VCaP (cell line): ENCODE results near the gene NTMT1.

ENCODE experiments used
- H3K27ac ChIP-seq: fragments of 450-650 bp; 2 replicates; pipeline ENCODE4 v1.5.1; 2017
- CTCF ChIP-seq: fragments of 450-650 bp; conservative IDR thresholded peaks from 2 replicates; pipeline ENCODE4 v1.5.1; 2017; ENCODE audit warnings: mild to moderate bottlenecking, moderate library complexity

Gene NTMT1

GRCh38 chr9:129620669-129621295, 5.2 kb upstream of the NTMT1 start, which contains the start of gene C9orf50:
Gene C9orf50 (minus strand): TSS chr9:129621101. CDS start chr9:129620574, 527 bp downstream.
- no peak for TF ChIP-seq CTCF
- H3K27ac ChIP-seq, result peak within 1 kb of the TSS; percentile 32; the same call in 1 of the 2 replicates

GRCh38 chr9:129623331-129623730, 2.6 kb upstream of the NTMT1 start:
- H3K27ac ChIP-seq, result no peak overlapping the region
- TF ChIP-seq CTCF, result no peak

GRCh38 chr9:129624168-129624759, 1.7 kb upstream of the NTMT1 start:
- TF ChIP-seq CTCF, result peak; percentile 93
- peak overlapping the region; percentile 91; the same call in 1 of the 2 replicates for H3K27ac ChIP-seq

- peak overlapping the region; percentile 91 for H3K27ac ChIP-seq
- no peak for TF ChIP-seq CTCF
Observed at GRCh38 chr9:129624947-129625346, 1.0 kb upstream of the NTMT1 start.

GRCh38 chr9:129626625-129627284, 792 bp downstream of the NTMT1 start:
- TF ChIP-seq CTCF, result no peak
- H3K27ac ChIP-seq, result peak overlapping the region; percentile 91

GRCh38 chr9:129627556-129628440, 1.8 kb downstream of the NTMT1 start:
- TF ChIP-seq CTCF, result no peak
- peak overlapping the region; percentile 91 for H3K27ac ChIP-seq
